Stimulated activated CD8-positive, alpha-beta memory T cell treated with anti-CD3 and anti-CD28 coated beads, Interleukin-7, amount 100 ng/mL, for 1 hour (primary cell): ENCODE results near the gene FLT1.

Experiments
- DNase-seq, 2 donors: peaks; one replicate each; pipeline ENCODE4 v3.0.0-alpha.2; 2020; ENCODE audit warnings: low read depth in 2 of 2

The FLT1 gene

DNA sequence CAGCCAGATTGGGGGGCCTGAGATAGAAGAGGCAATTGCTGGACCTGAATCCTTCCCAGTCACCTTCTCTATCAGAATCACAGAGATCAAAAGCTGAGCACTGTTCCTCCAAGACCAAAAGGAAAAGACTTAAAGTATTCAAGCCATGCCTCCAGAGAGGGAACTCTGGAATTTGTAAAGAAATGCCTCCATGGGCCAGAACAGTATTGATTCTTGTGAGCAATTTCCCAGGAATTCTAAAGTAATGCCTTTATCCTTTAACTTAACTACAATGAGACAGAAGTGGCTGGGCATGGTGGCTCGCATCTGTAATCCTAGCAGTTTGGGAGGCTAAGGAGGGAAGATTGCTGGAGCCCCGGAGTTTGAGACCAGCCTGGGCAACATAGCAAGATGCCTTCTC lies 148.8 kb downstream of the FLT1 start:
- no peak for DNase-seq

GRCh38 chr13:28344163-28344562 lies 150.8 kb downstream of the FLT1 start:
- no peak for DNase-seq

DNA sequence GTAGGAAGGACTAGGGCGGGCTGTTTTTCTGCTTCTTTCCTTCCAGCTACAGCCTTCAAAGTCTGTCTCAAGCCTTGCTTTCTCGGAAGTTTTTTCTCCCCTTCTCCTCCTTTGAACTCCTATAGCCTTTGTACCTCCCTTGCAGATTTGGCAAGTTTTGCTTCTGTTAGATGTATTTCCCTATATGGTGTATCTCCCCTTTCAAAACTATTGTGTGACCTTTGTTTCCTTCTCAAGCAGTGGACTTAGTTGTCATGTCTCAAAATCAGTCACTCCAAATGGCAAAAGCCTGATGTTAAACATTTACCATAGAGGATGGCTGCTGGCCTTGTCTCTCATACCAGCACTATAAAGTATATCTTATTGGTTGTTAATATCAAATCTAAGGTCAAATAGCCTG lies 152.7 kb downstream of the FLT1 start:
- DNase-seq = no peak

DNA sequence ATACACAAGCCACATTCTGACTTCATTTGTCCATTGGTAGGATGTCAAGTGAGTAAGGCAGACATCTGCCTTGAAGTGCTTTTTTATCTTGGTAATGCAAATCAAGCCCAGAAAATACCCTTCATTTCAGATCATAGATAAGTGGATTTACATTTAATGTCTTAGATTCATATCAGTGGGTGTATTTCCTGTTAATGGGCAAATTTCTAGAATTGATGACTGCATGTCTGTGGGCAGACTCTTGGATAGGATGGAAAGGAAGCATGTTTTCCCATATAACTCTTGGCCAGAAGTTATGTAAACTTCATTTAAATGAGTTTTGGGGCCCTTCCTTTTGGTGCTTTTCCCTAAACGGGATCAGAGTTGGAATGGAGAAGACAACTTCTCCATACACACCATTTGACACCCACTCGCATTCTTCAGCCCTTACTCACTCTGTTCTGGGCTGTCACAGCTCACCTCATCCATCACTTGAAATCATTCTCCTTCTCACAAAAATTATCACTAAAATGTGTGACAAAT lies 154.6 kb downstream of the FLT1 start:
- no peak for DNase-seq

DNA sequence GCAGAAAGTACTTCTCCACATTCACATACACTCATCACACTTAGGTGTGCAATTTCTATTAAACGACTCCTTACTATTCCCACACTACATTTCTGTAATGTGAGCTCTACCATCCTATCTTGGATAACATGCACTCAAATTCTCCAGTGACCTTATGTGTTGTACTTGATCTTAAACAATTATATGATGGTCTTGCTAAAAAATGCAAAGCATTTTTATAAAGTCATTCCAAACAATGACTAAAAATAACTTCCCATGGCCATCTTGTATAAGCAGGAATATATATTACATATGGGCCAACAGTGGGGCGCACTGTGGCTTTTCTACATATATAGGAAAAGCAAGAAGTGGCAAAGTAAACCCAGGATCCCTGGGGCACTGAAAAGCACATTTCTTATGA lies 155.5 kb downstream of the FLT1 start:
- DNase-seq = no peak

DNA sequence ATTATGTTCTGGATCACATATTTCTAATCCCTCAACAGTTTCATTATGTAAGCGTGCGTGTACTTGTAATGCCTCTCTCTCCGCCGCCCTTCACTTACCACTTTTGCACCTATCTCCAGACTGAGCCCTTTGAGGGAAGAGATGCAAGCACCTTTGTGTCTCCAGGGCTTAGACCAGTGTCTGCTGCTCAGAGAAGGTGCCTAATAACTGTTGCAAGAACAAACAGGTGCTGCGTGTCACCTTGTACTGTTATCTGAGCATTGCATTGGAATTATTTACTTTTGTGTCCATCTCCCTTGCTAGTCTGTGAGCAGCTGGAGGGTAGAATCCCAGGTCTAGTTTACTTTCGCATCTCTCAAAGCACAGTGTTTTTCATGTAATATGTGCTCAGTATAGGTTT lies 156.2 kb downstream of the FLT1 start:
- no peak for DNase-seq

DNA sequence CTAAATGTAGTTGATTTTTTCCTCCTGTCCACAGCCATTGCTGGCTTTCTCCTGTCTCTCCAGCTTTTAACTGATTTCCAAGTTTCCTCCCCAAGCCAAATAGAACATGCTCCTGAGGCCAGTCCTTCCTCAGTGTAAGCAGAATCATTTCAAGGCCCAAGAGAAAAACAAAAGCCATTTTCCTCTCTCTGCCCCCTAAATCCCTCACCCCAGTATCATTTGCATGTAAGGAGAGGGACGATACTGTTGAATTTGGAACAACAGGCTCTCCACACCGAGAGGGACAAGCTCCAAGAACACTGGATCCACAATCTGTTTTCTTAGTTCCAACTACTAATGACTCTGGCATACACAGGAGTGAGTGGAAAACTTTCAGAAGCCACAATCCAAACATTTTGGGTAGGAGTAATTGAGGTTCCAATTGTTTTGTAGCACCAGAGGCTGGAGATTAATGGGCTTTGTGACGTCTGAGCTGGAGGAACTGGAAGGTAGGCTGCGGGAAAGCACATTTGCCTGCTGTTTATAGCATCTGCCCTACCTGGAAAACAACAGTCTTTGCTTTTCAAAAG lies 156.8 kb downstream of the FLT1 start:
- DNase-seq = no peak

DNA sequence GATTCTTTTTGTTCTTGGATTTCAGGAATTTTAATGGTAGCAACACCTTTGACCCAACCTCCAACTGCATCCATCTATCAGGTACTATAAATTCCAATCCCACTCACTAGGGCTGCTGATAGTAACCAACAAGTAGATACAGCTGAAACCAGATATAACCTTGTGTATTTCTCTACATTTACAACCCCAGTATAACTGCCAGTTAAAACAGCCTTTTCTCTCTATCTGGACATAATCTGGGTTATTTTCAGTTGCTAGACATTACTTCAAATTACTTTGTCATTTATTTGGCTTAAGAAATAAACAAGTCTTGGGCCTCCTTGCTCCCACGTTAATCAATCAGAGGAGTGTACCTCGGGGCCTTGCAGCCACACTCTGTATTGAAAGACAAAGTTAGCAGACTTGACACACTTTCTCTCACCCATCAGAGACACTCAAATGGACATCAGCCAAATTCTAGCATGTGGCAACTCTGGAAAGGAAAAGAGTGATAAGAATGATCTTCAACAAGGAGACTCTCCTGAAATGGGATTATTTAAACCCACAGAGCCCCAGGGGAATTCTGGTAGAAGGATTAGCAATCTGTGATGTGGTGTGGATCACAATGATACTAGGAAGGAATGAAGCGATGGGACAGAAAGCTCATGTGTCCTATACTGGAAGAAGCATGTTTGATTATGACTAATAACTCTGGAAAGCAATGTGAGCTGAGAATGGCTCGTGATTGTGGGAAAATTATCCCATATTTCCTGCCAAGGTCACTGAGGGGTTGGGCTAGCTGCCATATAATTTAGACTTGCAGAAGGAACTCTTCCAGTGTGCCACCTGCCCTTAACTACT lies 157.5 kb downstream of the FLT1 start:
- no peak for DNase-seq

DNA sequence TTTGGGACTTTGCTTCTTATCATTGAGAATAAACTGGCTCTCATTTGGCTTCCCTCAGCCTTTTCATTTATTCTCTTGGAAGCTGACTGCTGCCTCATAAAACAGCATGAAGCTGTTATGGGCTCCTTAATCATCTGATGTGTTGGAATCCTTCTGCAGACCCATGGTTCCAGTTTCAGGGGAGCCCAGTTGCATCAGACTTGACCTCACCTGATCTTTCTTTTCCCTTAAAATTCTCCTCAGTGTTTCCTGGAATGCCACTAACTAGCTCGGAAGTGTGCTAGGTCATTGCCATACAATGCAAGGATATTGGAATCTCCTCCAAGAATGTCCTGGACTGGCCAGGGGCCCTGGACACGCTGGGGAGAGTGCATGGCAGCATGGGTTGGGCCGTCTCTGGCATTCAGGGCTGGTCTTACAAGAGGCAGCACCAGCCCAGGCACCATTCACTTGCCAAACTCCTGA lies 158.7 kb downstream of the FLT1 start:
- no peak for DNase-seq

DNA sequence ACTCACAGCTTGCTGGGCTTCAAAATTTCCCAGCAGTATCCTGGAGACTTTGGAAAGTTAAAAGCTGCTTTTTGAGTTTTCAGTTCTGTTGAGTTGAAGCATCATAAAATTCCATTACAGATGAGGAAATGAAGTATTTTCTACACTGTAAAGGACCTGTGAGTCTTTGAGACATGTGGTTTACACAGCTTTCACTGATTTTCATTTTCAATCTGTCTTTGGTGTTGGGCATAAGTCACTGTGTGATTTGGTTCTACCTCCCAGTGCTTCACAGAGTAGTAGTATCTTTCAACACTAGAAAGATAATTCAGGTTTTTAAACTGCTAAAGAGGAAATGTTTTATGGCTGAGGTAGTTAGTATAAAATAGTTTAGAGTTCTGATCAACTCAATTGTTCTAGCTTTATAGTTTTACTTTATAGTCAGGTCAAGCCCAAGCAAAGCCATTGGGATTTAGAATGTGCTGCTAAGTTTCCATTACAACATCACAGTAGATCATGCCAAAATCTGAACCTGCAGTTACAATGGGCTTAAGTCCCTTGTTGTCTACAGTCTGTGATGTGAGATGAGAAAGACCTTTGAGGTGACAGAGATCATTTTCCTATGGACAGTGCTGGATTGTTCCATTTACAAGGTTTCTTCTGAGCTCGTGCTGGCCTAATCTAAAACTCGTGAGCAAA lies 161.6 kb downstream of the FLT1 start:
- no peak for DNase-seq

DNA sequence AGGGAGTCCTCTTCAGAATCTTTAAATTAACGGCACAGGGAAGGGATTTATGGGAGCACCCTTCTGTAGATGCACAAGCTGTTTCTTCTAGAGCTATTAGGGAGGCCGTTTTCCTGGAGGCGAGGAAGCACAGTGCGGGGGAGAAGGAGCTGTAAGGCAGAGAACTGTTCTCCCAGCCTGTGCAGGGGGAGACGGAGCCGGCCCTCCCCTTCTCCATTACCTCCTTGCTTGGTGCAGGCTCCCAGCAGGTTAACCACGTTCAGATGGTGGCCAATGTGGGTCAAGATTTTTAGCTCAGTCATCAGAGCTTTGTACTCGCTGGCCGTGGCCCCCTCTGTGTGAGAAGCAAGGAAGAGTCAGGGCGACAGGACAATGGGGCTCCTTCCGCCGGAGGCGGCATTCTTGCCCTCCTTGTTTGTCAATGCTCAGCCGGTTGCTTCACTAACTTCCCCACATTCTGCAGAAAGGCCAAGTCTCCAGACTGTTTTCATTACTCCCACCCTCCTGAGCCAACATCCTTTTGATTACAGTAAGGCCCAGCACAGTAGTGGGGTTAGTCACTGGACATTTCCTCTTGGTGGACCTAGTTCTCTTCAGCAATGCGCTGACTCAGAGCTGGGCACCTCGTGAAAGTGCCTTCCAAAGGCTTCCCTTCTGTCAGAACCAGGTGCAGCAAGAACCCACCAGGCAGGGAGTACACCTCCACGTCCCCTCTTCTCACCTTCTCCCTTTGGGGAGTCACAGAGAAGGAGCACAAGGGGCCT lies 165.4 kb downstream of the FLT1 start:
- DNase-seq = no peak

- DNase-seq = no peak
Measured at GRCh38 chr13:28328271-28328607, 166.7 kb downstream of the FLT1 start.

DNA sequence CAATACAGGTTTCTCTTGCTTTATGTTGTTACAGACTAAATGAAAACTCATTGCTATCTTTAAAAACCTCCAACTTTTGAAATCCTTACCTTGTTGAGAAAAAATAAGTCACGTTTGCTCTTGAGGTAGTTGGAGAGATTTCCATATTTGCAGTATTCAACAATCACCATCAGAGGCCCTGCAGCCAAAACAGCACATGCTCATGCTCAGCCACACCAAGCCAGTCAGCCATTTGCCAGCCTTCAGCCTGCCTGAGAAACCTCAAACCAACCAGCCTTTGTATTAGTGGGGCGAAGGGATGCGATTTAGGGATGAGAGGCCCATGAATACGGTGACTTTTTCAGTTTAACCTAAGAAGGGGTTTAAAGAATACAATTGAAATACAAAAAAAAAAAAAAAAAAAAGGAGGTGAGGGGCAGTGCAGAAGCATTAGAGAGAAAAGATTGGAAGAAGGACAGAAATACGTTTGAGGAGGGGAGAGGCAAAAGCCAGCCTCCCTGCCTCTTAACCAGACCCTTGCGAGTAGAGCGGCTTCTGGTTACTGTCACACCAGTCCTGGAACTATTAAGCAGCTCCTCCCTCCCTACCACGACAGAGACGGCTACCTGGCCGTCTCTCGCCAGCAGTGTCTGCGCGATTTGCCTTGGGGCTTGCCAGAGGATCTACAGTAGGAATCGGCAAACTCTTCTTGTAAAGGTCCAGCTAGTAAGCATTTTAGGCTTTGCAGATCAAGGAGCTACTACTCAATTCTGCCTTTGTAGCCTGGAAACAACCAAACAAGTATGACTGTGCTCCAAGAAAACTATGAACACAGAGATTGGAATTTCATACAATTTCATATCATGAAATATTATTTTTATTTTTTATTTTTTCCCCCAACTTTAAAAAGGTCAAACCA lies 167.3 kb downstream of the FLT1 start:
- no peak for DNase-seq

GRCh38 chr13:28326056-28326455 lies 168.9 kb downstream of the FLT1 start:
- DNase-seq = no peak

DNA sequence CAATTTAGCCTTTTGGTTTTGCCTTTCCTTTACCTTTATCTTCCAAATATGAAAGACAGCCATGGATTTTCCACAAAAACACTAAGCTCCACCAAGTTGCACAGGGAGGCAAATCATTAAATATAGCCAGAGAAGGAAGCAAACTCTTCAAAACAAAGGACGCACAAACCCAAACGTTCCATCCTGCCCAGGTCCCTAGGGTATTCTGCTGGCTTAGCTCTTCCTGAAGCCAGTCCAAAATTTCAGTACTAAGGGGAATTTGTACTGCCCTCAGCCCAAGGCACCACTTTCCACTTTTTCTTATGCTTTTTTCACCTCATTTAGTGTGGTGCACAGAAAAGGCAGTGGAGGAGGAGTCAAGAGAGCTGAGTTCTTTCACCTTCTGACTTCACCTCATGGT lies 169.9 kb downstream of the FLT1 start:
- DNase-seq = no peak

DNA sequence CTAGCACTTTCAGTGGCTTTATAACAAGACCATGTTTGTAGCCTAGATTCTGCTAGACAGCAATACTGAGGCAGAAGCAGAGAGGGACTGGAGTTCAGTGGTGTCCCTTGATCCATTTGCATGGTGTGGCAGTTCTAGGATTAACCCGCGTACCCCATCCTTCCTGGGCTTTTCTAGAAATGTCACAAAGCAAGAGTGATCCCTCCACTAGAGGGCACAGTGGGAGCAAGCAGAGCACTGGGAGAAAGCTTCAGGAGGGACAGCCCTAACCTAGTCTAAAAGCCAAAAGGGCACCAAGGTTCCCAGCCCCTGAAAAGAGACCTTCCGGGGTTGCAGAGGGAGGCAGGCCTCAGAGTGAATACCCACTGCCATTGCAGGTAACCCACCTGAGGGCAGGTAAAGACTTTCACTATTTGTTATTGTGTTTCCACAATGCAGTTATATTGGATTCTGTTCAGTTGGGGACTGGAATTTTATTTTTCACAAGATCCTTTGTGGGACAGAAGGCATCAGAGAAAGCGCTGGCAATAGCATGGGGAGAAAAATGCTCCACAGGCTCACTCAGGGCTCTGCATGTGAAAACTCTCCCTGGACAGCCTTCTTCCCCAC lies 170.6 kb downstream of the FLT1 start:
- peak; percentile 2 to 16 for DNase-seq

DNA sequence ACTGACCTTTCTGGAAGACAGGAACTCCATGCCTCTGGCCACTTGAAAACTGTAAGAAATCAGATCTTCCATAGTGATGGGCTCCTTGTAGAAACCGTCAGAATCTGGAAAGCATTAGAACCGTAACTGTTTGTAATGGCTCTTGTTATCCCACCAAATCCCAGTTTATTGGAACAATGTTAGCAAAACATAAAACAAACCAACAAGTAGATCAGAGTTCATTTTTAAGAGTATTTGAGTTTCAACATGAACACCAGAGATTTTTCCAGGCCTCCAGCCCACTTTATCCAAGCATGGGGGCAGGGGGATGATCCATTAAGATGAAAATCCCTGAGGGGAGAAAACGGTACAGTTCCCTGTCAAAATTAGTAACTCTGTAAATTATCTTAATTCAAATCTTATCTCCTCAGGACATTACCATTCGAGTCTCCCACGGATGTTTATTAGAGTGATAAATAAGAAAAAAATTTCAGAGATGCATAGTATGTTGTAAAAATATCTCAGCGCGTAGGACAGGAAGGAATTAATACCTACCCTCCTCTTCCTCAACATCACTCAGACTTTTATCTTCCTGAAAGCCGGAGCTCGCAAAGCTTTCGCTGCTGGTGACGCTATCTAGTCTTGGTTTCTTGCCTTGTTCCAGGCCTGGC lies 172.5 kb downstream of the FLT1 start:
- DNase-seq = no peak

- DNase-seq = no peak
Measured at GRCh38 chr13:28321756-28322155, 173.2 kb downstream of the FLT1 start.

DNA sequence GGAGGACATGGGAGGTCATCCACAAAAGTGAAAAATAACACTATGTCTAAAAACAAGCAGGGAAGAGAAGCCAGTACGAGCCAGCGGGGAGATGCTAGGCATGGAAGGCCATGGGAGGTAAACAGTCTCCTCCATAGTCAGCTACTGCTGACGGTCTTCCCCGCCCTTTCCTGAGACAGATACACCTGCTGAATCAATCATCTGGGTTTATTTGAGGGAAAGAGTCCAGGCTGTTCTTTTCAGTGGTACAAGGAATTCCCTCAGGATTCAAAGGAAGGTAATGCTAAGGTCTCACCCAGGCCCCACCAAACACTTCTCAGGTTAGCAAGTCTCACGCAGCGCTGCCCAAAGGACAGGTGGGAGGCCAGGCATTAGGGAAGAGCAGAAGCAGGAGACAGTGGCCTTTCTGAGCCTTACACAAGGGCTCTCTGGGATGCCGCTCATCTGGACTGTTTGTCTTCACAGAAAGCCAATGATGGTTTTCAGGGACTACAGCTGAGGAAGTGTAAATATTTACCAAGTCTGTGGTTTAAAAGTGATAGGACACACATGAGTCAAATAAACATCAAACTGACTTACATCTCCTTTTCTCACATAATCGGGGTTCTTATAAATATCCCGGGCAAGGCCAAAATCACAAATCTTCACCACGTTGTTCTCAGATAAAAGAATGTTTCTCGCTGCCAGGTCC lies 173.9 kb downstream of the FLT1 start:
- DNase-seq = no peak

- no peak for DNase-seq
Measured at GRCh38 chr13:28320209-28320608, 174.7 kb downstream of the FLT1 start.
